AG09309 (cell line): ENCODE results near the gene NOP56.

ENCODE experiments used
- DNase-seq: peaks from one replicate; pipeline ENCODE4 v3.0.0-alpha.2; 2010; ENCODE audit warnings: low read depth
- H3K4me3 ChIP-seq: 2 replicates; pipeline ENCODE4 v1.5.1; 2011; ENCODE audit warnings: mild to moderate bottlenecking, low read depth, low read length, moderate library complexity; ENCODE audit not compliant: control insufficient read depth
- CTCF ChIP-seq: IDR thresholded peaks from 2 replicates; pipeline ENCODE4 v1.5.1; 2011; ENCODE audit warnings: mild to moderate bottlenecking, low read depth, low read length, inconsistent platforms; ENCODE audit not compliant: insufficient read depth, control insufficient read depth; ENCODE audit errors: missing control alignments

Gene NOP56

GRCh38 chr20:2707353-2708072 is 55.1 kb downstream of the NOP56 start:
- H3K4me3 ChIP-seq = no peak overlapping the region
- no peak for DNase-seq
- TF ChIP-seq CTCF = no peak
